MM.1S (cell line): ENCODE results near the gene HSD3B2.

ENCODE experiments used
- DNase-seq: peaks from one replicate; pipeline ENCODE4 v3.0.0-alpha.2; 2015
- H2AFZ ChIP-seq: fragments of 300-600 bp; sonication (generic); 2 replicates; pipeline ENCODE4 v1.6.0; 2016; ENCODE audit warnings: antibody characterized with exemption, low read length
- H3F3A ChIP-seq: fragments of 300-600 bp; sonication (generic); 2 replicates; pipeline ENCODE4 v1.6.1; 2016; ENCODE audit warnings: mild to moderate bottlenecking, antibody characterized with exemption, low read length, moderate library complexity, mixed read lengths; ENCODE audit not compliant: insufficient read depth
- H3K27ac ChIP-seq: fragments of 300-600 bp; sonication (generic); 2 replicates; pipeline ENCODE4 v1.5.1; 2016; ENCODE audit warnings: mild to moderate bottlenecking, low read length
- H3K27me3 ChIP-seq: fragments of 300-600 bp; sonication (generic); replicated peaks from 2 replicates; pipeline ENCODE4 v1.6.0; 2016; ENCODE audit warnings: low read length; ENCODE audit not compliant: insufficient read depth
- H3K36me3 ChIP-seq: fragments of 300-600 bp; sonication (generic); replicated peaks from 2 replicates; pipeline ENCODE4 v1.6.1; 2016; ENCODE audit warnings: mild to moderate bottlenecking, low read length, mixed read lengths; ENCODE audit not compliant: insufficient read depth
- H3K4me1 ChIP-seq: fragments of 300-600 bp; sonication (generic); 2 replicates; pipeline ENCODE4 v1.6.1; 2016; ENCODE audit warnings: low read length, mixed read lengths
- H3K4me2 ChIP-seq: fragments of 300-600 bp; sonication (generic); 2 replicates; pipeline ENCODE4 v1.6.0; 2016; ENCODE audit warnings: low read depth, low read length
- H3K4me3 ChIP-seq: fragments of 300-600 bp; sonication (generic); 2 replicates; pipeline ENCODE4 v1.5.1; 2016; ENCODE audit warnings: low read length, mixed read lengths
- H3K79me2 ChIP-seq: fragments of 300-600 bp; sonication (generic); 2 replicates; pipeline ENCODE4 v1.6.1; 2016; ENCODE audit warnings: mixed run types, low read length, mixed read lengths
- H3K9ac ChIP-seq: fragments of 300-600 bp; sonication (generic); 2 replicates; pipeline ENCODE4 v1.6.1; 2016; ENCODE audit warnings: low read length, mixed read lengths
- H3K9me2 ChIP-seq: fragments of 300-600 bp; sonication (generic); replicated peaks from 2 replicates; pipeline ENCODE4 v1.6.1; 2016; ENCODE audit warnings: mild to moderate bottlenecking, low read length, mixed read lengths; ENCODE audit not compliant: insufficient read depth
- H3K9me3 ChIP-seq: fragments of 300-600 bp; sonication (generic); replicated peaks from 2 replicates; pipeline ENCODE4 v1.6.1; 2016; ENCODE audit warnings: mild to moderate bottlenecking, low read length, mixed read lengths; ENCODE audit not compliant: insufficient read depth
- H4K20me1 ChIP-seq: fragments of 300-600 bp; sonication (generic); 2 replicates; pipeline ENCODE4 v1.6.1; 2016; ENCODE audit warnings: mild to moderate bottlenecking, low read length, moderate library complexity, mixed read lengths; ENCODE audit not compliant: insufficient read depth
- EZH2 ChIP-seq: fragments of 300-600 bp; sonication (generic); optimal IDR thresholded peaks from 2 replicates; pipeline ENCODE3; 2017; ENCODE audit warnings: low read depth, mild to moderate bottlenecking, antibody characterized with exemption, low read length, mixed read lengths
- EZH2phosphoT487 ChIP-seq: fragments of 300-600 bp; sonication (generic); IDR thresholded peaks from 2 replicates; pipeline ENCODE4 v1.6.1; 2018; ENCODE audit warnings: antibody characterized with exemption, low read length
- TF ChIP-seq, protein P1 (sequence below): fragments of 300-600 bp; sonication (generic); IDR thresholded peaks from 2 replicates; pipeline ENCODE4 v1.5.1; 2016; ENCODE audit warnings: antibody characterized with exemption, low read length, mixed read lengths

The HSD3B2 gene

DNA sequence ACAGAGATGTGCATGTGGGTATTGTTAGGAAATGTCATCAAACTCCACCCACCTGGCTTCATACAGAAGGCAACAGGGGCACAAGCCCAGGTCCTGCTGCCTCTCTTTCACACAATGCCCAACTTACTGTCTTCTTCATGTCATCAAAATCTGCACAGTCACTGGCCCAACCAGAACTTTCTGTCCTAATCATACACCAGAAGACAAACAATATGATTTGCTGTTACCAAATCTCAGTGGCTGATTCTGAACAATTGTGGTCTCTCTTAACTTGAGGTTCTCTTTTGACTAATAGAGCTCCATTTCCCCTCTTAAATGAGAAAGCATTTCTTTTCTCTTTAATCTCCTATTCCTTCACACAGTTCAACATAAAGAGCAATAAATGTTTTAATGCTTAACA lies 7.7 kb downstream of the HSD3B2 start:
- H3K9ac ChIP-seq: no peak overlapping the region
- no peak overlapping the region for H3K4me3 ChIP-seq
- no peak for TF ChIP-seq EZH2
- TF ChIP-seq EZH2phosphoT487: no peak
- TF ChIP-seq, protein P1, sequence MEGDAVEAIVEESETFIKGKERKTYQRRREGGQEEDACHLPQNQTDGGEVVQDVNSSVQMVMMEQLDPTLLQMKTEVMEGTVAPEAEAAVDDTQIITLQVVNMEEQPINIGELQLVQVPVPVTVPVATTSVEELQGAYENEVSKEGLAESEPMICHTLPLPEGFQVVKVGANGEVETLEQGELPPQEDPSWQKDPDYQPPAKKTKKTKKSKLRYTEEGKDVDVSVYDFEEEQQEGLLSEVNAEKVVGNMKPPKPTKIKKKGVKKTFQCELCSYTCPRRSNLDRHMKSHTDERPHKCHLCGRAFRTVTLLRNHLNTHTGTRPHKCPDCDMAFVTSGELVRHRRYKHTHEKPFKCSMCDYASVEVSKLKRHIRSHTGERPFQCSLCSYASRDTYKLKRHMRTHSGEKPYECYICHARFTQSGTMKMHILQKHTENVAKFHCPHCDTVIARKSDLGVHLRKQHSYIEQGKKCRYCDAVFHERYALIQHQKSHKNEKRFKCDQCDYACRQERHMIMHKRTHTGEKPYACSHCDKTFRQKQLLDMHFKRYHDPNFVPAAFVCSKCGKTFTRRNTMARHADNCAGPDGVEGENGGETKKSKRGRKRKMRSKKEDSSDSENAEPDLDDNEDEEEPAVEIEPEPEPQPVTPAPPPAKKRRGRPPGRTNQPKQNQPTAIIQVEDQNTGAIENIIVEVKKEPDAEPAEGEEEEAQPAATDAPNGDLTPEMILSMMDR: no peak
- H3F3A ChIP-seq: no peaks in the 10 kb centered on the region
- H3K36me3 ChIP-seq: no peaks in the 10 kb centered on the region
- no peaks in the 10 kb centered on the region for H3K9me2 ChIP-seq
- H3K4me1 ChIP-seq: no peaks in the 10 kb centered on the region
- H3K4me2 ChIP-seq: no peak overlapping the region
- H3K9me3 ChIP-seq: no peaks in the 10 kb centered on the region
- no peaks in the 10 kb centered on the region for H4K20me1 ChIP-seq
- DNase-seq: no peak
- no peaks in the 10 kb centered on the region for H3K79me2 ChIP-seq
- H3K27ac ChIP-seq: no peak overlapping the region
- H3K27me3 ChIP-seq: no peaks in the 10 kb centered on the region
- no peak overlapping the region for H2AFZ ChIP-seq

DNA sequence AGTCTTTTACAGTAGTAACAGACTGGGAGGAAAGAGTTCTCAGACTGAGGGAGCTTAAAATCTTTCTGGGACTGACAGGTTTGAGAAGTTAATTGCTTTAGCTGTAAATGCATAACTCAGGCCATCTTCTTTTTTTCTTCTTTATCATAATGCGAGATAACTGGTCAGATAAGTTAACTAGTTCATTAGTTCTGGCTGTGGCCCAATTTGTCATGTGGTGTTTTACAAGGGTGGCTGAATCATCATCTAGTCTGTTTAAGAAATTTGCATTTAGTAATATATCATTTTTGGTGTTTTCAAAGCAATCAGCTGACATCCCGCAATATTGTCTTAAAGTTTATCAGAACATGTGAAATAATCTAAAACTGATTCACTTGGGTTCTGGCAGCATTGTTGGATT lies 14.0 kb downstream of the HSD3B2 start:
- no peaks in the 10 kb centered on the region for H3K27me3 ChIP-seq
- H3K36me3 ChIP-seq: no peaks in the 10 kb centered on the region
- no peaks in the 10 kb centered on the region for H4K20me1 ChIP-seq
- no peak overlapping the region for H3K4me2 ChIP-seq
- no peak overlapping the region for H3K27ac ChIP-seq
- no peaks in the 10 kb centered on the region for H3K9me2 ChIP-seq
- no peaks in the 10 kb centered on the region for H3K79me2 ChIP-seq
- TF ChIP-seq, protein P1: no peak
- TF ChIP-seq EZH2 (no peak), EZH2phosphoT487 (no peak)
- H3K9ac ChIP-seq: no peak overlapping the region
- H2AFZ ChIP-seq: no peak overlapping the region
- H3F3A ChIP-seq: no peaks in the 10 kb centered on the region
- no peaks in the 10 kb centered on the region for H3K4me1 ChIP-seq
- DNase-seq: no peak
- no peak overlapping the region for H3K4me3 ChIP-seq
- no peaks in the 10 kb centered on the region for H3K9me3 ChIP-seq

GRCh38 chr1:119429687-119430086 lies 14.7 kb downstream of the HSD3B2 start:
- no peaks in the 10 kb centered on the region for H3K79me2 ChIP-seq
- DNase-seq: no peak
- TF ChIP-seq, protein P1: no peak
- TF ChIP-seq EZH2phosphoT487 (no peak), EZH2 (no peak)
- no peaks in the 10 kb centered on the region for H3K9me3 ChIP-seq
- no peaks in the 10 kb centered on the region for H3K4me1 ChIP-seq
- no peak overlapping the region for H3K4me3 ChIP-seq
- H4K20me1 ChIP-seq: no peaks in the 10 kb centered on the region
- H3K4me2 ChIP-seq: no peak overlapping the region
- no peaks in the 10 kb centered on the region for H3K36me3 ChIP-seq
- no peak overlapping the region for H3K27ac ChIP-seq
- no peak overlapping the region for H3K9ac ChIP-seq
- no peaks in the 10 kb centered on the region for H3K9me2 ChIP-seq
- H2AFZ ChIP-seq: no peak overlapping the region
- no peaks in the 10 kb centered on the region for H3F3A ChIP-seq
- H3K27me3 ChIP-seq: no peaks in the 10 kb centered on the region
